Activated T-cell treated with anti-CD3 and anti-CD28 coated beads, Interleukin-2, amount 50 U/mL, for 72 hours (primary cell): ENCODE results near the gene C11orf52. TPM values are rescaled to one million over a fixed set of nuclear protein-coding genes. Genes with fewer than 3 reads are reported as not detected.

Experiments
- ATAC-seq, 2 donors: fragments of 150-1000 bp; cut with Tn5 transposase; replicated peaks in 1 of 2; 2 replicates each; pipeline ENCODE4 v1.10.0; 2021; ENCODE audit warnings: moderate library complexity in 2 of 2, mild to moderate bottlenecking in 1 of 2
- DNase-seq, 2 donors: peaks; one replicate each; pipeline ENCODE4 v3.0.0; 2021 to 2022; ENCODE audit warnings: mixed read lengths in 1 of 2
- H3K27ac Mint-ChIP-seq: one replicate; pipeline ENCODE4 v1.8.0; 2022; ENCODE audit warnings: mild to moderate bottlenecking, moderate library complexity, mixed read lengths
- H3K27me3 Mint-ChIP-seq: one replicate; pipeline ENCODE4 v1.8.0; 2022; ENCODE audit warnings: low read depth, mixed read lengths
- H3K36me3 Mint-ChIP-seq, 2 donors: one replicate each; pipeline ENCODE4 v1.8.0; 2022; ENCODE audit warnings: mixed read lengths in 2 of 2, mild to moderate bottlenecking in 1 of 2; ENCODE audit not compliant: insufficient read depth in 2 of 2
- H3K4me1 Mint-ChIP-seq: one replicate; pipeline ENCODE4 v1.8.0; 2022; ENCODE audit warnings: low read depth, mixed read lengths
- H3K4me3 Mint-ChIP-seq, 2 donors: one replicate each; pipeline ENCODE4 v1.8.0; 2022; ENCODE audit warnings: mild to moderate bottlenecking in 2 of 2, mixed read lengths in 2 of 2, moderate library complexity in 2 of 2
- H3K9me3 Mint-ChIP-seq, 2 donors: one replicate each; pipeline ENCODE4 v1.8.0; 2022; ENCODE audit warnings: mixed read lengths in 2 of 2
- total RNA-seq, 2 donors: library from RNA; stranded (reverse); gene quantifications; one replicate each; pipeline ENCODE4 v1.2.3, GENCODE V29; 2022

Gene C11orf52
- total RNA-seq, 2 donors from 2014 or later = not detected

DNA sequence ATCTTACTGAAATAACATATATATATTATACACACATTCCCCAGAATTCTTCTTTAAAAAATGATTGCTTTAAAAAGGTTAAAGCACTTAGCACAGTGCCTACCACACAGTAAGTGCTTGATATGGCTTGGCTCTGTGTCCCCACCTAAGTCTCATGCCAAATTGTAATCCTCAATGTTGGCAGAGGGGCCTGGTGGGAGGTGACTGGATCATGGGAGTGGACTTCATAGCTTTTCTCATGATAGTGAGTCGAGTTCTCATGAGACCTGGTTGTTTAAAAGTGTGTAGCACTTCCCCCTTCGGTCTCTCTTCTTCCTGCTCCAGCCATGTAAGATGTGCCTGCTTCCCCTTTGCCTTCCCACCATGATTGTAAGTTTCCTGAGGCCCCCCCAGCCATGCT lies 13.3 kb upstream of the C11orf52 start:
- Mint-ChIP-seq H3K4me1 (no peaks in the 10 kb centered on the region), H3K9me3 (peaks cover 0 to 3% of the 10 kb centered on the region in 2 donors), H3K4me3 (no peak overlapping the region), H3K27ac (no peak overlapping the region), H3K36me3 (peaks cover 0 to 4% of the 10 kb centered on the region in 2 donors), H3K27me3 (peaks cover 15% of the 10 kb centered on the region)
- DNase-seq = no peak
- no peak for ATAC-seq

DNA sequence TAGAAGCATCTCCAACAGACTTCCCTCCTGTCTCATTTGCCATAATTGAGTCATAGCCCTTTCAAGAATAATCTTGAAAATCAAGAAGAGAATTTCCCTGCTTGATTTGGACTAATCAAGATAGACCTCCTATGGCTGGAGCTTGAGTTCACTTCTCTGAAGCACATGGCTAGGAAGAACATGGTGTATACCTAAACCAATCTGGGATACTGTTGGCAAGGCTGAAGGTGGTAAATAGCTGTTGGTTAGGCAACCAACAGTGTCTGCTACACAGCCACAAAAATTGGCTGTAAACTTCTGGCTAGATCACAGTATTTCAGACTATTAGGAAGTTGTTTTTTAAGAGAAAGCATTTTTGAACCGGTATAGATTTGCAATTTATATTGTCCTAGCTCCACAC lies 12.0 kb upstream of the C11orf52 start:
- Mint-ChIP-seq H3K4me1 (no peaks in the 10 kb centered on the region), H3K36me3 (peaks cover 0 to 4% of the 10 kb centered on the region in 2 donors), H3K27me3 (peaks cover 28% of the 10 kb centered on the region), H3K4me3 (no peak overlapping the region), H3K9me3 (peaks cover 0 to 3% of the 10 kb centered on the region in 2 donors), H3K27ac (no peak overlapping the region)
- no peak for DNase-seq
- ATAC-seq = no peak

DNA sequence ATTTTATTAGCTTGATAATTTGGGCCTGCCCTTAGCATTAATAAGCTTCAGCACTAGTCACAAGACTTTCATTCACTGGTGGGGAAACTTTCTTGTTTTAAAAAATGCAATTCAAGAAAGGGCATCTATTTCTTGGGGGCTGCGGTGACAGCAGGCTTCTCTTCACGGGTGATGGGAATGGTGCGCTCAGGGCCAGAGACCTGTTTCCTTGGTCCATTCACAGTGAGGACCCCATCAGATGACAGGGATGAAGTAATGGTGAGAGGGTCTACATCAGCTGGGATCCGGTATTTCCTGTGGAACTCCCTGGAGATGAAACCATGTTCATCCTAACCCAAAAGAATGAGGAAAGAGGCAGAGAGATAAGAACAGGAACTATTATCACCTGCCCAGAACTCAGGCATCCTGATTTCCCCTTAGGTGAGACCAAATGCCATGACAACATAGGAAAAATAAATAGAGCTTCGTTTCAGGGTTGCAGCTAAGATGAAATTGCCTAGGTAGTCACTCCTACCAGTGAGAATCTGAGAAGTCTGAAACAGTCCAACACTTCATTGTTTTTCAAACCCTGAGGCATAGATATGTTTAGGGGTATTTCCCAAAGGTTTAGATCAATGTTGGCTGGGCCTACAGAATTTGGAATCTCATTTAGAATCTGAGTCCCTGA lies 9.9 kb upstream of the C11orf52 start:
- Mint-ChIP-seq H3K9me3 (peaks cover 0 to 3% of the 10 kb centered on the region in 2 donors), H3K27ac (no peak overlapping the region), H3K27me3 (peaks cover 32% of the 10 kb centered on the region), H3K4me3 (no peak overlapping the region), H3K36me3 (peaks cover 0 to 4% of the 10 kb centered on the region in 2 donors), H3K4me1 (no peaks in the 10 kb centered on the region)
- DNase-seq (no peak), ATAC-seq (no peak)

DNA sequence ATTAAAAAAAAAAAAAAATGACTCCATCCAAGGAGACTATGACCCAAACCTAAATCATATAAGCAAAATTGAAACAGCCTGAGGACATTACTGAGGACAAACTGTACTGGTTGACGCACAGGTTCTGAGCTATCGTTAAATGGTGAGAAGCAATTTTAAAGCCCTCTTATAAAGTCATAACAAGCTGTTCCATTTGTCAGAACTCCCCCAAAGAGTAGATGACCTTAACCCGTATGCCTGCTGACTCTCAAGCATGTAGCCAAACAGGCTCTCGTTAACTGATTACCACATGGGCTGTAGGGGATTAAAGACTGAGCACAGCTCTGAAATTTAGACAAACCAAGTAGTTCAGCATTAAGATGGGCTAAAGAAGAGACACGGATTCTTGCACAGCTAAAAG lies 9.3 kb upstream of the C11orf52 start:
- H3K36me3 Mint-ChIP-seq = peaks cover 0 to 4% of the 10 kb centered on the region in 2 donors
- no peak for DNase-seq
- H3K4me1 Mint-ChIP-seq = no peaks in the 10 kb centered on the region
- H3K4me3 Mint-ChIP-seq = no peak overlapping the region
- no peak for ATAC-seq
- no peak overlapping the region for H3K27ac Mint-ChIP-seq
- H3K27me3 Mint-ChIP-seq = peaks cover 32% of the 10 kb centered on the region
- peaks cover 0 to 3% of the 10 kb centered on the region in 2 donors for H3K9me3 Mint-ChIP-seq

DNA sequence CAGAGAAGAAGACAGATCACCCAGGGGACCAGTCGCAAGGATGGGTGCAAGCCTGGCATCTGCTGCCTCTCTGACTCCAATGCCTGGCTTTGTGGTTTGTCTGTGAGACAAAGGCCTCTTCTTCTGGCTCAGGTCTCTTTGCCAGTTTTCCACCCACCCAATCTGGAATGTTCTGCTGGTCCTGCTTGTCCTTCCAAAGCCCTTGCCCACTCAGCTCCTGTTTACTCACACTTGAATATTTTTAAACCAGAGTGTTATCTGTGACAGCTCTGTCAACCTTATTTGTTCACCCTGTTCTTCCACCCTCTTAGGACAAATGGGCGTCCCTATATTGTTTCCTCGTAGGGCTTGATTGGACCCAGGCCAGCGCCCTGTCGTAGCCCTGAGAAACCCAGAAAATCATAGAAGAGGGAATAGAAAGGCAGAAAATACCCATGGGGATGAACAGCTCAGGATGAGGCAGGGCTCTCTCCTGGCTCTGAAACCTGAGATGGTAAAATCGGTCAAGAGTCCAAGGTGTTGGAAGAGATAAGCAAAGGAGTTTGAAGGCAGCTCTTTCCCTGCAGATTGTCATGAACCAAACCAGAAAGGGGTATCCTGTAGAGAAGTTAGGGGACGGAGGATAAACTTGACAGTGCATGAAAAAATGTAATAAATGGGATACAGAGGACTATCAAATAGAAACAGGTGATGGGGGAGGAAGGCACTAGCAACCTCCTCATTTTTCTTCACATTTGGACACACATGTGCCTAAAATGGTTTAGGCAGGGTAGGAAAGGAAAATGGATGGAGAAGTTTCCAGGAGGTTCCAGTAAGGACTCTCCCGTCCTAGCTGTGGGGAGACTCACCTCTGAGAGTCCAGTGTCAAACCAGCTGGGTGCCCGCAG lies 7.8 kb upstream of the C11orf52 start:
- no peak overlapping the region for H3K4me3 Mint-ChIP-seq
- DNase-seq = no peak
- no peaks in the 10 kb centered on the region for H3K9me3 Mint-ChIP-seq
- no peaks in the 10 kb centered on the region for H3K4me1 Mint-ChIP-seq
- no peak for ATAC-seq
- no peak overlapping the region for H3K27ac Mint-ChIP-seq
- peaks cover 34% of the 10 kb centered on the region for H3K27me3 Mint-ChIP-seq
- no peaks in the 10 kb centered on the region for H3K36me3 Mint-ChIP-seq

DNA sequence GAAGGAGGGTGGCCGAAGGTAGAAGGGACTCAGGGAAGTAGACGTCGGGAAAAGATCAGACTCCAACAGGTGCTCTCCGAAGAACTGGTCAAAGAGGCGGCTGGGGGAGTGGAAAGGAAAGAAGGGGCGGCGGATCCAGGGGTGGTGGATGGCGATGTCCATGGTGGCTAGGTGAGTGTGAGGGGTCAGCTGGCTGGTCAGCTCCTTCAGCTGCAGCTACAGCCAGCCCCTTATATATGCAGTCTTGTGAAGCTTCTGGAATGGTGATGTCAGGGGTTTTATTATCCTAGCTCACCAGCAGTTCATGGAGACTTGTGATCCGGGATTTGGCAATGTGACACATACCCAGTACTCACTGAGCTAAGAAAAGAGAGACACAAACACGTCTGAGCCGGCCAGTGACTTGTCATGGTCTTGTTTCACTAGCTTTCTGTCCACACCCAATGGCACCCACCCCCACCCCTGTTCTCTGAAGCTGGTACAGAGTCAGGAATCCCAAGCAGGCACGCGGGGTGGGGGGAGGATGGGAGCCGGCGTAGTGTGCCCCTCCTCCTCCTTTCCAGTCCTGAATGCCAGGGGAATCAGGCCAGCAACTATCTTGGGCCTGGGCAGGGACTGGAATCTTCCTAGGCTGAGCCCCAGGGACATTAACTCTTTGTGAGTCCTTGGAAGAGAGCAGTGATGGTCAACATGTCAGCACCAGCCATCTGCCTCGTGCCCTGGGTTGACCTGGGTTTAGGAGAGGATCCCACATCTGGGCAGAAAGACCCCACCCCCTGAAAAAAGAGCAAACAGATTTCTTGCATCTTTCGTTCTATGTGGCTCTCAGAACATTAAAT lies 6.9 kb upstream of the C11orf52 start, which contains the start of gene CRYAB:
Gene CRYAB (minus strand): TSS at position 208 of the 839 bp plus-strand sequence. CDS start 46 bp downstream, at position 162.
- ATAC-seq (no peak), DNase-seq (no peak)
- H3K9me3 Mint-ChIP-seq = no peaks in the 10 kb centered on the region
- H3K4me1 Mint-ChIP-seq = no peaks in the 10 kb centered on the region
- no peak within 1 kb of the TSS for H3K4me3 Mint-ChIP-seq
- H3K27me3 Mint-ChIP-seq = peaks cover 43% of the 10 kb centered on the region
- H3K36me3 Mint-ChIP-seq = no peaks in the 10 kb centered on the region
- no peak within 1 kb of the TSS for H3K27ac Mint-ChIP-seq

DNA sequence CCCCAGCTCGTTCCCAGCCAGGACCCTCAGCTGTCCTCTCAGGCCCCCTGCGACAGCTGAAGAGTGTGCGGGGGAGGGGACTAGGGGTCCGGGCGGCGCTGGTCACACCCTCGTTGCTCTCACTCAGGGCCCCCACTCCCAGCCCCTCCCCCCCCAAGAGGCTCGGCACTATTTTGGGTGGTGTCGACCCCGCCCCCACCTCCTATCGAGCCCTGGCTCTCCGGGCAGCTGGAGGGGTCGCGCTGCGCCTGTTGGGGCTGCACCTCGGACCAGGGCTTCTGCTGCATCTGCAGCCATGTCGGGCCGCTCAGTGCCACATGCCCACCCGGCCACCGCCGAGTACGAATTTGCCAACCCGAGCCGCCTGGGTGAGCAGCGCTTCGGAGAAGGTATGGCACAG lies 6.2 kb upstream of the C11orf52 start, which contains the start of gene HSPB2:
Gene HSPB2 (plus strand): TSS at position 200 of the 400 bp plus-strand sequence. CDS start 96 bp downstream, at position 296.
- H3K27me3 Mint-ChIP-seq = peaks cover 44% of the 10 kb centered on the region
- DNase-seq (no peak), ATAC-seq (no peak)
- no peaks in the 10 kb centered on the region for H3K4me1 Mint-ChIP-seq
- no peak within 1 kb of the TSS for H3K4me3 Mint-ChIP-seq
- no peaks in the 10 kb centered on the region for H3K36me3 Mint-ChIP-seq
- no peak within 1 kb of the TSS for H3K27ac Mint-ChIP-seq
- no peaks in the 10 kb centered on the region for H3K9me3 Mint-ChIP-seq

DNA sequence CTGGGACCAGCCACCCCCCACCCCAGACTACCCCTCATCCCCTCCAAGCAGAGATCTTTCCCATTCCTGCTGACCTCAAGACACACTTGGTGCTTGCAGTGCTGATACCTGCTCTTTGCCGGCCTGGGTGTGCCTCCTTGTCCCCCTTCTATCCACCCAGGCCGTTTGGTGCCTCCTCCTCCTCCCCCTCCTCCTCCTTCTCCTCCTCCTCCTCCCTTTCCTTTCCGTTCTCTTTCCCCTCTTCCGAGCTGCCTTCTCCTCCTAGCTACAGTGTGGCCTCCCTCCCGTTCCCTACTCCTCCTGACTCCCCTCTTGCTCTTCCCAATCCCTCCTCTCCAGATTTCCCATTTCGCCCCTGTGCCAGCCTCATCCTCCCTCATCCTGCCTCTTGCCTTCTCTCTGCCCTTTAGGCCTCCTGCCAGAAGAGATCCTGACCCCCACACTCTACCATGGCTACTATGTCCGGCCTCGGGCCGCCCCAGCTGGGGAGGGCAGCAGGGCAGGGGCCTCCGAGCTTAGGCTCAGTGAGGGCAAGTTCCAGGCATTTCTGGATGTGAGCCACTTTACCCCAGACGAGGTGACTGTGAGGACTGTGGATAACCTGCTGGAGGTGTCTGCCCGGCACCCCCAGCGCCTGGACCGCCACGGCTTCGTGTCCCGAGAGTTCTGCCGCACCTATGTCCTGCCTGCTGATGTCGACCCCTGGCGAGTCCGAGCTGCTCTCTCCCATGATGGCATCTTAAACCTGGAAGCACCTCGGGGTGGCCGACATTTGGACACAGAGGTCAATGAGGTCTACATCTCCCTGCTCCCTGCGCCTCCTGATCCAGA lies 5.5 kb upstream of the C11orf52 start:
- Mint-ChIP-seq H3K9me3 (no peaks in the 10 kb centered on the region), H3K27ac (no peak overlapping the region), H3K27me3 (peaks cover 44% of the 10 kb centered on the region), H3K4me1 (no peaks in the 10 kb centered on the region), H3K36me3 (no peaks in the 10 kb centered on the region), H3K4me3 (no peak overlapping the region)
- no peak for DNase-seq
- ATAC-seq = no peak

DNA sequence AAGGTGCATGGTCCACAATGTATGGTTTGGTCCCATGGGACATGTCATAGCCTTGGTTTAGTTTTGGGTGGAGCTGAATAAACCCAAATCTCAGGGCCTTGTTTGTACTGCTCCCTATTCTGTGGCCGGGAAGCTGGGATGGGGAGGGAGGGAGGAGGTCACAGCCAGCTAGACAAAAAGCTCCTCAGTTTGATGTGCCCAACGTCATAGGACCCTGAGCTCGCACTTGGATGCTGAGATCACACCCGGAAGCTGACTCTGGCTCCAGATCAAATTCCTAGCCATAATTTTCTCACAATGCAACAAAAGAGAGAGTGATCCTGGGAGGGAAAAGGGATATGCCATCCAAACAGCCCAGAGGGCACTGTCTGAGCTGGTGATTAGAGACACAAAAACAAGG lies 4.7 kb upstream of the C11orf52 start:
- Mint-ChIP-seq H3K4me1 (no peaks in the 10 kb centered on the region), H3K9me3 (no peaks in the 10 kb centered on the region), H3K27me3 (peaks cover 44% of the 10 kb centered on the region), H3K27ac (no peak overlapping the region), H3K4me3 (no peak overlapping the region), H3K36me3 (no peaks in the 10 kb centered on the region)
- ATAC-seq = no peak
- DNase-seq = no peak

DNA sequence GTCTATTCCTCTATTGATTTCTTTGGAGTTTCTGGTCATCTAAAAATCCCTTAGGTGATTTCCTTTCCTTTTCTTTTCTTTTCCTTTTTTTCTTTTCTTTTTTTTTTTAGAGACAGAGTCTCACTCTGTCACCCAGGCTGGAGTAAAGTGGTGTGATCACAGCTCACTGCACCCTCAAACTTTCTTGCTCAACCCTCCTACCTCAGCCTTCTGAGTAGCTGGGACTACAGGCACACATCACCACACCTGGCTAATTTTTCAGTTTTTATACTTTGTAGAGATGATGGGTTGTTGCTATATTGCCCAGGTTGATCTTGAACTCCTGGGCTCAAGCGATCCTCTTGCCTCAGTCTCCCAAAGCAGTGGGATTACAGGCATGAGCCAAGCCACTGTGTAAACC lies 1.9 kb upstream of the C11orf52 start:
- Mint-ChIP-seq H3K4me1 (no peaks in the 10 kb centered on the region), H3K27ac (no peak overlapping the region), H3K4me3 (no peak overlapping the region), H3K27me3 (peaks cover 28% of the 10 kb centered on the region), H3K9me3 (no peaks in the 10 kb centered on the region), H3K36me3 (no peaks in the 10 kb centered on the region)
- ATAC-seq (no peak), DNase-seq (no peak)

DNA sequence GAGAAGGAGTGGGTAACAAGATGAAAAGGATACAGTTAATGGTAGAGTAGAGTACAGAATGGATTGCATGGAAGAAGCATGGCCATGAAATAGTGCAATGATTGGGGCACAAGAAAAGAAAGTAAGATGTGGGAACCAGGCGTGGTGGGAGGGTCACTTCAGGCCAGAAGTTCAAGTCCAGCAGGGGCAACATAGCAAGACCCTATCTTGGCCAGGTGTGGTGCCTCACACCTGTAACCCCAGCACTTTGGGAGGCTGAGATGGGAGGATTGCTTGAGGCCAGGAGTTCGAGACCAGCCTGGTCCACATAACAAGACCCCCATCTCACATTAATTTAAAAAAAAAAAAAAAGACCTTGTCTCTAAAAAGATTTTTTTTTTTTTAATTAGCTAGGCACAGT lies 1.4 kb upstream of the C11orf52 start:
- no peak overlapping the region for H3K4me3 Mint-ChIP-seq
- no peaks in the 10 kb centered on the region for H3K9me3 Mint-ChIP-seq
- H3K27me3 Mint-ChIP-seq = peaks cover 27% of the 10 kb centered on the region
- H3K27ac Mint-ChIP-seq = no peak overlapping the region
- ATAC-seq (no peak), DNase-seq (no peak)
- H3K36me3 Mint-ChIP-seq = no peaks in the 10 kb centered on the region
- H3K4me1 Mint-ChIP-seq = no peaks in the 10 kb centered on the region

DNA sequence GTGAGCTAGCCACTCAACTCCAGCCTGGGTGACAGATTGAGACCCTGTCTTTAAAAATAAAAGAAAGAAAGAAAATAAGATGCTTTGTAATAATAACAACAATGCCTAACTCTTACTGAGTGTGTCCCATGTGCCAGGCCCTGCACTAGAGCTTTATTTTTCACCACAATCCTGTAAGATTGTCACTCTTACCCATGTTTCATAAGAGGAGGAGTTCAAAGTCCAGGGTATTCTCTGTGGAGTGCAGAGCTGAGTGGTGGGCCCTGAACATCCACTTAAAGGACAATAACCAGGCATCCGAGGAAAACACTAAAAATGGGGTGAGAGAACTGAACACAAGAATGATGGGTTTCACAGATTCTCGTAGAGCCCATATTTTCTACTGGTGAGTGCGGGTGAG lies 925 bp upstream of the C11orf52 start:
- no peaks in the 10 kb centered on the region for H3K9me3 Mint-ChIP-seq
- peaks cover 27% of the 10 kb centered on the region for H3K27me3 Mint-ChIP-seq
- H3K36me3 Mint-ChIP-seq = no peaks in the 10 kb centered on the region
- no peak overlapping the region for H3K27ac Mint-ChIP-seq
- no peak for DNase-seq
- H3K4me1 Mint-ChIP-seq = no peaks in the 10 kb centered on the region
- no peak overlapping the region for H3K4me3 Mint-ChIP-seq
- no peak for ATAC-seq
